ENCODE results near the gene KIF5C. TPM values are rescaled to one million over a fixed set of nuclear protein-coding genes. Genes with fewer than 3 reads are reported as not detected.

KIF5C gene
- total and polyA plus RNA-seq, 2 experiments from 2014 or later: 45.0 to 49.1 TPM

GRCh38 chr2:149061133-149061745 is 186.2 kb downstream of the KIF5C start (continued):
- TF ChIP-seq EZH2 (IDR thresholded peaks at IDR 0.05; ENCODE audit: low read depth, unreplicated experiment) (no peak), ETS1 (IDR thresholded peaks at IDR 0.05) (no peak), ZNF331 (CRISPR knock-in tag; IDR thresholded peaks at IDR 0.05; ENCODE audit: low read depth) (no peak)

DNA sequence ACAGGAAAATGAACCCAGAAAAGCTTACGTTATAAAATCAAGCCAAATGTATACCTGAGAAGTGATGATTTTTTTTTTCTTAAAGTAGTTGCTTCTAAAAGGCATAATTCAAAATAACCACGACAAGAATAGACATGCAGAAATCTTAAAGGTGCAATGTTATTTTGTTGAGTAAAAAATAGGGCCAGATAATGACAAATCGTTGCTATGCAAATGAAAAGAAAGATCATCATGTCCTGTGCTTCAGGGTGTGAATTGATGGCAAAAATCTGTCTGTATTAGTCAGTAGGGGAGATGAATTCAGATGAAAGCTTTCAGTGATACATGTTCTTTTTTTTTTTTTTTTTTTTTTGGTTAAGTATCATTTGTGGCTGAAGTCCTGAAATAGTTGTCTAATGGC is 187.5 kb downstream of the KIF5C start:
- Histone ChIP-seq H3K4me1 (ENCODE audit: insufficient read depth) (no peaks in the 10 kb centered on the region), H3K79me2 (replicated peaks; ENCODE audit: insufficient read depth) (no peaks in the 10 kb centered on the region), H3K36me3 (ENCODE audit: insufficient read depth) (no peaks in the 10 kb centered on the region), H3K4me3 (no peak overlapping the region), H2AFZ (no peak overlapping the region), H4K20me1 (replicated peaks; ENCODE audit: insufficient read depth) (no peaks in the 10 kb centered on the region), H3K27ac (ENCODE audit: low read depth) (no peak overlapping the region), H3K9me2 (ENCODE audit: insufficient read depth) (no peaks in the 10 kb centered on the region), H3K27me3 (ENCODE audit: insufficient read depth) (no peaks in the 10 kb centered on the region), H3K4me2 (no peak overlapping the region), H3F3A (replicated peaks; ENCODE audit: low read depth) (no peaks in the 10 kb centered on the region)
- peaks cover 2% of the 10 kb centered on the region for H3K27me3 Mint-ChIP-seq (ENCODE audit: insufficient read depth, low read depth, poor library complexity)
- no peaks in the 10 kb centered on the region for H3K9me3 Mint-ChIP-seq
- no peak overlapping the region for H3K27ac Mint-ChIP-seq
- DNase-seq (ENCODE audit: low spot score) (no peak), ATAC-seq (no peak)
- H3K4me3 Mint-ChIP-seq: no peak overlapping the region
- no peaks in the 10 kb centered on the region for H3K36me3 Mint-ChIP-seq (ENCODE audit: low read depth)
- H3K4me1 Mint-ChIP-seq: peaks cover 3% of the 10 kb centered on the region; the same call in 2 of the 3 replicates
- no peak for TF ChIP-seq ZNF114 (CRISPR knock-in tag; IDR thresholded peaks at IDR 0.05)
- no peak for TF ChIP-seq POLR2AphosphoS5 (IDR thresholded peaks at IDR 0.05; ENCODE audit: low read depth)
- no peak for TF ChIP-seq EZH2 (IDR thresholded peaks at IDR 0.05; ENCODE audit: low read depth, unreplicated experiment)
- no peak for TF ChIP-seq CTCF (conservative IDR thresholded peaks at IDR 0.05; ENCODE audit: low read depth in 2 of 2)
- TF ChIP-seq, protein P1, sequence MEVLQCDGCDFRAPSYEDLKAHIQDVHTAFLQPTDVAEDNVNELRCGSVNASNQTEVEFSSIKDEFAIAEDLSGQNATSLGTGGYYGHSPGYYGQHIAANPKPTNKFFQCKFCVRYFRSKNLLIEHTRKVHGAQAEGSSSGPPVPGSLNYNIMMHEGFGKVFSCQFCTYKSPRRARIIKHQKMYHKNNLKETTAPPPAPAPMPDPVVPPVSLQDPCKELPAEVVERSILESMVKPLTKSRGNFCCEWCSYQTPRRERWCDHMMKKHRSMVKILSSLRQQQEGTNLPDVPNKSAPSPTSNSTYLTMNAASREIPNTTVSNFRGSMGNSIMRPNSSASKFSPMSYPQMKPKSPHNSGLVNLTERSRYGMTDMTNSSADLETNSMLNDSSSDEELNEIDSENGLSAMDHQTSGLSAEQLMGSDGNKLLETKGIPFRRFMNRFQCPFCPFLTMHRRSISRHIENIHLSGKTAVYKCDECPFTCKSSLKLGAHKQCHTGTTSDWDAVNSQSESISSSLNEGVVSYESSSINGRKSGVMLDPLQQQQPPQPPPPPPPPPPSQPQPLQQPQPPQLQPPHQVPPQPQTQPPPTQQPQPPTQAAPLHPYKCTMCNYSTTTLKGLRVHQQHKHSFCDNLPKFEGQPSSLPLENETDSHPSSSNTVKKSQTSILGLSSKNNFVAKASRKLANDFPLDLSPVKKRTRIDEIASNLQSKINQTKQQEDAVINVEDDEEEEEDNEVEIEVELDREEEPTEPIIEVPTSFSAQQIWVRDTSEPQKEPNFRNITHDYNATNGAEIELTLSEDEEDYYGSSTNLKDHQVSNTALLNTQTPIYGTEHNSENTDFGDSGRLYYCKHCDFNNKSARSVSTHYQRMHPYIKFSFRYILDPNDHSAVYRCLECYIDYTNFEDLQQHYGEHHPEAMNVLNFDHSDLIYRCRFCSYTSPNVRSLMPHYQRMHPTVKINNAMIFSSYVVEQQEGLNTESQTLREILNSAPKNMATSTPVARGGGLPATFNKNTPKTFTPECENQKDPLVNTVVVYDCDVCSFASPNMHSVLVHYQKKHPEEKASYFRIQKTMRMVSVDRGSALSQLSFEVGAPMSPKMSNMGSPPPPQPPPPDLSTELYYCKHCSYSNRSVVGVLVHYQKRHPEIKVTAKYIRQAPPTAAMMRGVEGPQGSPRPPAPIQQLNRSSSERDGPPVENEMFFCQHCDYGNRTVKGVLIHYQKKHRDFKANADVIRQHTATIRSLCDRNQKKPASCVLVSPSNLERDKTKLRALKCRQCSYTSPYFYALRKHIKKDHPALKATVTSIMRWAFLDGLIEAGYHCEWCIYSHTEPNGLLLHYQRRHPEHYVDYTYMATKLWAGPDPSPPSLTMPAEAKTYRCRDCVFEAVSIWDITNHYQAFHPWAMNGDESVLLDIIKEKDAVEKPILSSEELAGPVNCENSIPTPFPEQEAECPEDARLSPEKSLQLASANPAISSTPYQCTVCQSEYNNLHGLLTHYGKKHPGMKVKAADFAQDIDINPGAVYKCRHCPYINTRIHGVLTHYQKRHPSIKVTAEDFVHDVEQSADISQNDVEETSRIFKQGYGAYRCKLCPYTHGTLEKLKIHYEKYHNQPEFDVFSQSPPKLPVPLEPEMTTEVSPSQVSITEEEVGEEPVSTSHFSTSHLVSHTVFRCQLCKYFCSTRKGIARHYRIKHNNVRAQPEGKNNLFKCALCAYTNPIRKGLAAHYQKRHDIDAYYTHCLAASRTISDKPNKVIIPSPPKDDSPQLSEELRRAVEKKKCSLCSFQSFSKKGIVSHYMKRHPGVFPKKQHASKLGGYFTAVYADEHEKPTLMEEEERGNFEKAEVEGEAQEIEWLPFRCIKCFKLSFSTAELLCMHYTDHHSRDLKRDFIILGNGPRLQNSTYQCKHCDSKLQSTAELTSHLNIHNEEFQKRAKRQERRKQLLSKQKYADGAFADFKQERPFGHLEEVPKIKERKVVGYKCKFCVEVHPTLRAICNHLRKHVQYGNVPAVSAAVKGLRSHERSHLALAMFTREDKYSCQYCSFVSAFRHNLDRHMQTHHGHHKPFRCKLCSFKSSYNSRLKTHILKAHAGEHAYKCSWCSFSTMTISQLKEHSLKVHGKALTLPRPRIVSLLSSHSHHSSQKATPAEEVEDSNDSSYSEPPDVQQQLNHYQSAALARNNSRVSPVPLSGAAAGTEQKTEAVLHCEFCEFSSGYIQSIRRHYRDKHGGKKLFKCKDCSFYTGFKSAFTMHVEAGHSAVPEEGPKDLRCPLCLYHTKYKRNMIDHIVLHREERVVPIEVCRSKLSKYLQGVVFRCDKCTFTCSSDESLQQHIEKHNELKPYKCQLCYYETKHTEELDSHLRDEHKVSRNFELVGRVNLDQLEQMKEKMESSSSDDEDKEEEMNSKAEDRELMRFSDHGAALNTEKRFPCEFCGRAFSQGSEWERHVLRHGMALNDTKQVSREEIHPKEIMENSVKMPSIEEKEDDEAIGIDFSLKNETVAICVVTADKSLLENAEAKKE (CRISPR knock-in tag; IDR thresholded peaks at IDR 0.05): no peak
- TF ChIP-seq JUNB (IDR thresholded peaks at IDR 0.05; ENCODE audit: unreplicated experiment): no peak
- TF ChIP-seq ZNF331 (CRISPR knock-in tag; IDR thresholded peaks at IDR 0.05; ENCODE audit: low read depth): no peak
- TF ChIP-seq NANOG (IDR thresholded peaks at IDR 0.05; ENCODE audit: borderline replicate concordance): no peak
- no peak for TF ChIP-seq EZH2phosphoT487 (IDR thresholded peaks at IDR 0.05; ENCODE audit: unreplicated experiment)

Measured in GM23338 (cell line).